Activated T-helper 1 cell treated with anti-CD3 and anti-CD28 coated beads, Interleukin-2, amount 50 U/mL, for 16 hours (primary cell): ENCODE results near the gene CIAPIN1.
"Not testable (repeated sequence)": the region's sequence is repeated elsewhere in the genome, so short reads cannot be mapped to it uniquely, and the experiment has no call there.

Experiments used
- DNase-seq, 2 donors: peaks; one replicate each; pipeline ENCODE4 v3.0.0-alpha.2; 2020; ENCODE audit warnings: low read depth in 1 of 2, low spot score in 1 of 2

Gene CIAPIN1

DNA sequence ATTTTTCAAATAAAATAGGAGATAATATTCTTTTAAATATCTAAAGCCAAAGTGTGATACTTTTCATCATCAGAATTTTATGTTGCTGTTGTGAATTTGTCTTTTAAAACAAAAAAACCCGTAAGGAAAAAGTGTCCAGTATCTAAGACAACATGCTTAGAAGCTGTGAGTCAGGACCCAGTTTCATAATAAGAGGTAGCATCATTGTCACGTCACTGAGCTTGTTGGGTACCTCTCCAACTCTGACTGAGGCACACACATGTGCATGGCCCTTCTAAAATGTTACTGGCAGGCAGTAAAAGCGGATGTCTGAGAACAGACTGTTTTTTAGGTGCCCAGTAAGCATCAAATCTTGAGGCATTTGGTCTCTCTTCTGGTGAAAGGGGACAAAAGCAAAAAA is 2.5 kb downstream of the CIAPIN1 start:
- no peak for DNase-seq

DNA sequence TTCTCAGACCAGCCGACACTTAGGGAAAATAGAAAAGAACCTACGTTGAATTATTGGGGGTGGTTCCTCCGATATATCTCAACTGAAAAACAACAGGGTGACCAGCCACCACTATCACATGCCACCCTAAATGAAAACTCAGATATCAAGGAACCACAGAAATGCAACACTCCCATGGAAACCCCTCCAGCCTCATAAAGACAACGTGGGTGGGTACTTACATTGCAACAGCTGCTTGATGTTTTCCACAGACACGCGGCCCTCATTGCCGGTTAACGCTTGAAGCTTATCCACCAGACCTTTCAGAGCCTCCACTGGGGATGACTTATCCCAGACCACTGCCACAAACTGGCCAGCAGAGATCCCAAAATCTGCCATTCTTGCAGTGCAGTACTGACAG is 6.6 kb downstream of the CIAPIN1 start:
- not testable (repeated sequence) for DNase-seq

GRCh38 chr16:57439947-57440346 is 7.2 kb downstream of the CIAPIN1 start:
- not testable (repeated sequence) for DNase-seq

DNA sequence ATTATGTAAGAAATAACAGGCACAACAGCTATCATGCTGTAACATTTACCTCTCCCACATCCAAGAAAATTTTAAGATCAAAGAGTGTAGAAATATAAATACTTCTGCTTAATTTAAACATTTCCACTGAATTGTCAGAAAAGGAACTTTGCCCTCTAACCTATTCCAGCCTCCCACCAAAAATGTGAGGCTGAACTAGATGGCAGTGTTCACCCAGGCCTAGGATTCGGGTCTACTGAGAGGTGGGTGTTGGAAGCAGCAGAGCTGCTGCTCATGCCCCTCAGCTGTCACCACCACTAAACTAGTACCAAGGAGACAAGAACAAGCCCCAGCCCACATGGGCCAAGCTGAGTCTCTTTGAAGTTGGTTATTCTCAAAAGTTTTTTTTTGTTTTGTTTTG is 11.3 kb downstream of the CIAPIN1 start:
- no peak for DNase-seq

DNA sequence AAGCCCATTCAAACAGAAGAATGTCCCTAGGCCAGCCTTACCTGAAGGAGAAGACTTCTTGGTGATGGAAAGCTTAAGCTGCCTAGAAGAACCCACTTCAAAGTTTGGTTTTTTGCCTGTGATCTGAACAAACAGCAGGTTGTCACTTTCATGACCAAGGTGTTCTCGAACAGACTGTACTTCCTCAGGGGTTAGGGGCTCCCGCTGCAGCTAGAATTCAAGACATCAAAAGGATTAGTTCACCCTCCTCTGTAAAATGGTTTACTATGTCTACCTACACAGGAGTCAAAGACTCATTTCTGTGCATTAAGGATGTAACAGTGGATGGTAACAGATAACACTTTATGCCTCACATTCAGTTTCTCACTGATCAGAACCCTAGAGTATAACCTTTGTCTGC is 13.2 kb downstream of the CIAPIN1 start:
- DNase-seq: no peak

- DNase-seq: no peak
These were observed 14.2 kb downstream of the CIAPIN1 start for GRCh38 chr16:57432989-57433388.

GRCh38 chr16:57432505-57432904 is 14.7 kb downstream of the CIAPIN1 start:
- DNase-seq: no peak

GRCh38 chr16:57430955-57431354 is 16.2 kb downstream of the CIAPIN1 start:
- DNase-seq: no peak

- DNase-seq: no peak
These were observed 19.4 kb downstream of the CIAPIN1 start for GRCh38 chr16:57427824-57428223.

- DNase-seq: no peak
These were observed 19.9 kb downstream of the CIAPIN1 start for GRCh38 chr16:57427307-57427706.

DNA sequence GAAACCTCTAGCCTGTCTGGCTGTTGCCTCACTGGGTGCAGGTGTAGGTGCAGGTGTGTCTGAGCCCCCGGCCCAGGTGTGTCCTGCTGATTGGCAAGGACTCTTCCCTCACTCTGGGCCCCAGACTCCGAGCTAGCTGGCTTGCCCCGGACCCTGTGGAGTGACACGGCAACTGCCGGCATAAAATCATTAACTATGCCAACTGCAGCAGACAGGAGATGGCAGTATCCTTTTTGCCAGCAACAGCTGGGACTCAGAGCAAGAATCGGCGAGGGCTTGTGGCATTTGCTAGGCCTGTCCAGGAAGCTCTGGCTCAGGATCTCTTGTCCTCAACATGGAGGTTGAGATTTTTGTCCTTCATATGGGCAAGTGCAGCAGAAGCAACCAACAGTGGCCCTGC is 20.8 kb downstream of the CIAPIN1 start:
- no peak for DNase-seq

DNA sequence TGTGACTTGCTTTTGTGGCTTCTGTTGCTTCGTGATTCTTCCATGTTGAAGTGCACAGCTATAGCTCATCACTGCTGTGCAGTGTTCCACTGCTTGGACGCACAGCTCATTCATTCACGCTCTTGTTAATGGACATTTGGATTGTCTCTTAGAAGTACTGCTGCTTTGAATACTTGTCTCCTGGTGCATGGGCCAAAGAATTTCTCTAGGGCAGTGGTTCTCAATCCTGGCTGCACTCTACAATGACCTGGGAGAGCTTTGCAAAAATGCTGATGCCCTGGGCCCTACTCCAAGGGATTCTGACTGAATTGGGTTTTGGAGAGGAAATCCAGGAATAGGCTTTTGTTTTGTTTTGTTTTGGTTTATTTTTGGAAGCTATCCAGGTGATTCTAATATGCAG is 22.6 kb downstream of the CIAPIN1 start:
- no peak for DNase-seq

DNA sequence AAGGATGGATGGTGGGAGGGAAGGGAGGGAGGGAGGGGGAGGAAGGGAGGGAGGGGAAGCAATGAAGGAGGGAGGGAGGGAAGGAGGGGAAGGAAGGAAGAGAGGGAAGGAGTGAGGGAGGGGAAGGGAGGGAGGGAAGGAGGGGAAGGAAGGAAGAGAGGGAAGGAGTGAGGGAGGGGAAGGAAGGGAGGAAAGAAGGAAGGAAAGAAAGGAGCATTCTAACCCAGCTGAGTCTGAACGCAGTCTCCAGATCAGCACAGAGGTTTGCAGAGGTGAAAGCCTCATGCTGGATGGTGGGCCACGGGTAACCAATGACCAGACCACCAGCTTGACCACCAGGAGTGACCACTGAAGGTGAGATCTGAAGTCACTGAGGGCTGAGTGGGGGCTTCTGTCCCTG is 24.0 kb downstream of the CIAPIN1 start:
- no peak for DNase-seq

GRCh38 chr16:57422026-57422944 is 24.9 kb downstream of the CIAPIN1 start:
- no peak for DNase-seq

GRCh38 chr16:57419506-57419905 is 27.7 kb downstream of the CIAPIN1 start:
- DNase-seq: no peak

GRCh38 chr16:57416084-57416483 is 31.1 kb downstream of the CIAPIN1 start:
- no peak for DNase-seq

DNA sequence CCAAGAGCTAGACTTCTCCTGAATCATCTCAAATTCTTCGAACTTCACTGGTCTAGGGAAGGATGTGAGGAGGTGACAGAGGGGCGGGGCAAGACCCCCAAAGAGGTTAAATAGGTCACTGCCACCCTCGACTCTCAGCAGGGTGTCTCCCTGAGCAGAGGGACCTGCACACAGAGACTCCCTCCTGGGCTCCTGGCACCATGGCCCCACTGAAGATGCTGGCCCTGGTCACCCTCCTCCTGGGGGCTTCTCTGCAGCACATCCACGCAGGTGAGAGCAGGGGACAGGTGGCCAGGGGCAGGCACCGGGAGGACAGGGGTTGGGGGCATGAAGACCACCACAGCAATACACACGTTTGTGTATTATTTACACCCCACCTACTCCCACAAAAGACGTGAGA is 33.5 kb downstream of the CIAPIN1 start:
- DNase-seq: no peak

DNA sequence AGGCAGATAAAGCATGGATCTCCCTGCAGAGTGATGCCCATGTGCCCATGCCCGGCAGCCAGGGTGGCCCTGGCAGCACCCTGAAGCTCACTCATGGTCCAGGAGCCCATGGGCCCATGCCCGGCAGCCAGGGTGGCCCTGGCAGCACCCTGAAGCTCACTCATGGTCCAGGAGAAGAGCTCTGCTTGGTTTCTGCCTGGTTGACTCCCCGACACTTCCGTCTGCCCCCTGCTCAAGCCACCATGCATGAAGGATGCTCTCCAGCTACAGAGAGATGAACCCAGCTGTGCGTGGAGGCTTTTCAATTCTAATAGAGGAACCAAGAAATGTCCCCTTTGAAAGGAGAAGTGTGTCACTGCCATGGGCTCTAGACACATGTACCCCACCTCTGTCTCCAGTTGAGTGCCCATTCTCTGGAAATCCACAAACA is 33.9 kb downstream of the CIAPIN1 start:
- DNase-seq: no peak

DNA sequence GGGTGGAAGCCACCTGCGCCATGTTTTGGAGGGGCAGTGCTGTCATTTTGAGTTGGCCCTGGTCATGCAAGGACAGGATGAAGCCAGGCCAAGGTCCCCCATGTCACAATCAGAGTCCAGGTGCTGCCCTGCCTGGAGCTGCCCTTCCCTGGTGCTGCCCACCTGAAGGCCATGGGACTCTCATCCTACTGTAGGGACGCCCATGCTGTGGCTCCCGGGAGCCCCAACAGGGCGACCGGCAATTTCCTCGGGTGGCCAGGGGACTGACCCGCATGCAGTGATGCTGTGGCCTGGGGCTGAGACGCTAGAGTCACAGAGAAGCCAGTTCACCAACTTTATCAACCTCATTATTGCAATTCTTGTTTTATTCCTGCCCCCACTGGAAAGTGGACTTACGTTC is 34.6 kb downstream of the CIAPIN1 start:
- no peak for DNase-seq

GRCh38 chr16:57411362-57411976 is 35.7 kb downstream of the CIAPIN1 start:
- no peak for DNase-seq

DNA sequence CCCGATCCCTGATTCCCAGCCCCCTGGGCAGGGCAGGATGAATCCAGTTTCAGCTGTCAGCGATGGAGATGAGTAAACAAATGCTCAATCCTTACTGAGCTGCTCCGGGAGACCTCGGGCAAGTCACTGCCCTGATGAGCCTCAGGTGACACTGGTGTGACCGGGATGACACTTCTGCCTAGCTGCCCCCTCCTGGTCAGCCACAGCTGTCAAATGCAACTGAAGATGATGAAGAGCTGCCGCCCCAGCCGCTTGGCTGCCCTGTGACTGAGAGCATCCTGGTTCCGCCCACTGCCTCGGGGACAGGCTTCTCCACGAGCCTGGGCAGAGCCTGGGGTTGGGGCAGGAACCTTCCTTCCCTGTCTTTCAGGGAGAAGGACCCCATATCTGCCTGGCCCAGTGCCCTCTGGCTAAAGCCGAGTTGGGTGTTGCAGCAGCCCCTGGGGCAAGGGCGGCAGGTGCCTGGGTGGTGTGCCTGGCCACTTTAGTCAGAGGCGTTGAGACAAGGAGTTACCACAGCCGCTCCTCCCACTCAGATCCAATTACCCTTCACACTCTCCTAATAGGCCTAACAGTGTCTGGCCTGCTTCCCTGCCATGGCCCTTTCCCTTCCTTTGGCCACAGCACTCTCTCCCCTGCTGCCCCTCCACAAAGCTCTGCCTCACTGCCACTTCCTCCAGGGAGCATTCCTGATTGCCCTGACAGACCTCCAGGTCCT is 37.2 kb downstream of the CIAPIN1 start:
- no peak for DNase-seq

GRCh38 chr16:57409065-57409464 is 38.1 kb downstream of the CIAPIN1 start:
- no peak for DNase-seq
